CD14-positive monocyte (primary cell): ENCODE measurements around the gene EIF4B. TPM values are rescaled to one million over a fixed set of nuclear protein-coding genes. Genes with fewer than 3 reads are reported as not detected.

Experiments used
- DNase-seq, 3 donors: peaks; one replicate each; pipeline ENCODE4 v3.0.0-alpha.2; 2011 to 2022
- H2AFZ ChIP-seq: 2 replicates; pipeline ENCODE4 v1.6.0; 2012; ENCODE audit warnings: mild to moderate bottlenecking, low read depth, low read length, inconsistent platforms; ENCODE audit not compliant: insufficient read depth, poor library complexity, severe bottlenecking
- H3K27ac ChIP-seq, 2 donors: 1 replicate in 1 of 2; 2 replicates in 1 of 2; pipeline ENCODE4 v1.5.1; 2012 to 2013; ENCODE audit warnings: low read length in 2 of 2, control low read depth in 1 of 2, inconsistent platforms in 1 of 2, low read depth in 1 of 2, mild to moderate bottlenecking in 1 of 2
- H3K27me3 ChIP-seq, 2 donors: one replicate each; pipeline versions ENCODE4 v1.6.0 to v1.6.1; 2011 to 2013; ENCODE audit warnings: low read length in 2 of 2; ENCODE audit not compliant: control insufficient read depth in 2 of 2, insufficient read depth in 2 of 2
- H3K36me3 ChIP-seq, 2 donors: replicated peaks in 1 of 2; 1 replicate in 1 of 2; 2 replicates in 1 of 2; pipeline versions ENCODE4 v1.5.1 to v1.6.1; 2012 to 2013; ENCODE audit warnings: low read length in 2 of 2, control low read depth in 1 of 2, inconsistent platforms in 1 of 2, mild to moderate bottlenecking in 1 of 2; ENCODE audit not compliant: insufficient read depth in 2 of 2, control insufficient read depth in 1 of 2
- H3K4me1 ChIP-seq, 2 donors: 1 replicate in 1 of 2; 2 replicates in 1 of 2; pipeline versions ENCODE4 v1.5.1 to v1.6.1; 2012 to 2013; ENCODE audit warnings: low read length in 2 of 2, control low read depth in 1 of 2, inconsistent platforms in 1 of 2, mild to moderate bottlenecking in 1 of 2, moderate library complexity in 1 of 2; ENCODE audit not compliant: insufficient read depth in 2 of 2, control insufficient read depth in 1 of 2
- H3K4me2 ChIP-seq: replicated peaks from 2 replicates; pipeline ENCODE3; 2012; ENCODE audit warnings: low read length, moderate library complexity, mild to moderate bottlenecking; ENCODE audit not compliant: poor library complexity, severe bottlenecking; ENCODE audit errors: extremely low read depth
- H3K4me3 ChIP-seq, 3 experiments: fragments of 200-600 bp in 1 of 3; sonication (generic) in 1 of 3; replicated peaks in 1 of 3; 1 replicate in 2 of 3; 2 replicates in 1 of 3; pipeline ENCODE4 v1.5.1; 2011 to 2013; ENCODE audit warnings: low read length in 3 of 3, mild to moderate bottlenecking in 3 of 3, control low read depth in 2 of 3, low read depth in 2 of 3, inconsistent platforms in 1 of 3, moderate library complexity in 1 of 3
- H3K79me2 ChIP-seq: 2 replicates; pipeline ENCODE4 v1.6.0; 2012; ENCODE audit warnings: mild to moderate bottlenecking, control low read depth, inconsistent platforms, low read length, moderate library complexity; ENCODE audit not compliant: insufficient read depth
- H3K9ac ChIP-seq: 2 replicates; pipeline ENCODE4 v1.6.0; 2017; ENCODE audit warnings: low read length, mild to moderate bottlenecking; ENCODE audit not compliant: insufficient read depth, poor library complexity, severe bottlenecking
- H3K9me3 ChIP-seq, 2 donors: replicated peaks in 1 of 2; 1 replicate in 1 of 2; 2 replicates in 1 of 2; pipeline versions ENCODE4 v1.5.1 to v1.6.1; 2012 to 2013; ENCODE audit warnings: low read length in 2 of 2, control low read depth in 1 of 2; ENCODE audit not compliant: control insufficient read depth in 1 of 2, insufficient read depth in 1 of 2
- H4K20me1 ChIP-seq: 2 replicates; pipeline ENCODE4 v1.6.0; 2012; ENCODE audit warnings: mild to moderate bottlenecking, low read length, control low read depth, moderate library complexity; ENCODE audit not compliant: insufficient read depth
- H3K27ac Mint-ChIP-seq, 7 donors: one replicate each; pipeline ENCODE4 v1.8.0; 2020; ENCODE audit warnings: mild to moderate bottlenecking in 7 of 7, mixed read lengths in 7 of 7, moderate library complexity in 6 of 7, inconsistent platforms in 2 of 7
- H3K27me3 Mint-ChIP-seq, 3 donors: one replicate each; pipeline ENCODE4 v1.8.0; 2021 to 2022; ENCODE audit warnings: low read depth in 3 of 3, mild to moderate bottlenecking in 3 of 3, mixed read lengths in 3 of 3, moderate library complexity in 3 of 3, inconsistent platforms in 1 of 3
- H3K36me3 Mint-ChIP-seq, 2 donors: one replicate each; pipeline ENCODE4 v1.8.0; 2020; ENCODE audit warnings: mixed read lengths in 2 of 2, inconsistent platforms in 1 of 2, mild to moderate bottlenecking in 1 of 2
- H3K4me1 Mint-ChIP-seq: one replicate; pipeline ENCODE4 v1.8.0; 2020; ENCODE audit warnings: mild to moderate bottlenecking, mixed read lengths
- H3K4me3 Mint-ChIP-seq, 2 donors: one replicate each; pipeline ENCODE4 v1.8.0; 2020; ENCODE audit warnings: mild to moderate bottlenecking in 2 of 2, mixed read lengths in 2 of 2, moderate library complexity in 1 of 2
- H3K9me3 Mint-ChIP-seq, 7 donors: one replicate each; pipeline ENCODE4 v1.8.0; 2020 to 2022; ENCODE audit warnings: mixed read lengths in 7 of 7, mild to moderate bottlenecking in 6 of 7, moderate library complexity in 6 of 7, inconsistent platforms in 2 of 7
- CTCF ChIP-seq: fragments of 200-600 bp; IDR thresholded peaks from one replicate; pipeline ENCODE4 v1.8.0; 2022; ENCODE audit warnings: antibody characterized with exemption, mild to moderate bottlenecking
- WGBS: methylation state at CpG from one replicate; pipeline ENCODE4 v1.1.5; 2013; ENCODE audit warnings: missing lambda C conversion rate; ENCODE audit not compliant: insufficient coverage; 5-methylcytosine and 5-hydroxymethylcytosine counted together
- intact Hi-C, 2 donors: fragments of 100-400 bp; cut with micrococcal nuclease; formaldehyde crosslinking; loops; one replicate each; pipeline versions ENCODE4 v1.15.0 to v1.15.1; 2023
- polyA plus RNA-seq, 3 donors: library from polyadenylated mRNA; depleted of rRNA in 1 of 3; unstranded in 2 of 3; stranded (reverse) in 1 of 3; fragments of 300-500 nt in 2 of 3; fragments of >200 nt in 1 of 3; fragmentation: Illumina TruSeq in 2 of 3; gene quantifications; 1 replicate in 2 of 3; 2 replicates in 1 of 3; pipeline ENCODE4 v1.2.3, GENCODE V29; 2012 to 2021

EIF4B gene
- polyA plus RNA-seq, 3 donors: 41.2 to 185 (median 58.6) TPM

DNA sequence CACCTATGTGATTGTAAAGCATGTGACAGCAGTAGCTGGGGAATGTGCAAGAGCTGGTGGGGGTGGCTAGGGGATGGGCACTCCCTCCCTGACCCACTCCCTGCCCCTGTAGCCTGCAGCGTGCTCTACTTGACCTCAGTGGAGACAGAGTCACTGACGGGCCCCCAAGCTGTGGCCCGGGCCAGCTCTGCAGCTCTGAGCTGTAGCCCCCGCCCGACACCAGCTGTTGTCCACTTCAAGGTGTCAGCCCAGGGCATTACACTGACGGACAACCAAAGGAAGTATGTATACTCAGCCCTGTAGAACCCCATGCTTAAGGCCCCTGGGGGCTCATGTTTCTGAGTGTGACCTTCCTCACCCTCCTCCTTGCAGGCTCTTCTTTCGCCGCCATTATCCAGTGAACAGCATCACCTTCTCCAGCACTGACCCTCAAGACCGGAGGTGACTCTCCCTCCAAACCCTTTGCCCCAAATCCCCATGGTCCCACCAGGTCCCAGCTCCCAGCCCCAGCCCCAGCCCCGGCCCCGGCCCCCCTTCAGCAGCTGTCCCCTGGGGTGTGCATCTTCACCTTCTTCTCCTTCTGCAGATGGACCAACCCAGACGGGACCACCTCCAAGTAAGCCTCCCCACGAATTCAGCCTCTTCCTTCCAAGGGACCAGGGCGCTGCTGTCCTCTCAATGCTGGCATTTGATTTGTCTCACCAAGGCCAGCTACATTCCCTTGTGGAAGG lies 56.9 kb downstream of the EIF4B start:
- Mint-ChIP-seq H3K4me3 (no peak overlapping the region), H3K27ac (no peak overlapping the region), H3K36me3 (peaks cover 47 to 51% of the 10 kb centered on the region in 2 donors), H3K4me1 (peaks cover 9% of the 10 kb centered on the region), H3K27me3 (peaks cover 0 to 10% (median 6%) of the 10 kb centered on the region in 3 donors), H3K9me3 (peaks cover 0 to 1% (median 0%) of the 10 kb centered on the region in 7 donors)
- intact Hi-C loops: no loop called here
- Histone ChIP-seq H3K4me2 (no peak overlapping the region), H3K79me2 (no peaks in the 10 kb centered on the region), H2AFZ (no peak overlapping the region), H3K9me3 (no peaks in the 10 kb centered on the region), H3K27ac (no peak overlapping the region), H4K20me1 (peaks cover 16% of the 10 kb centered on the region), H3K9ac (no peak overlapping the region), H3K4me1 (peaks cover 4 to 7% of the 10 kb centered on the region in 2 donors), H3K36me3 (peaks cover 32 to 43% of the 10 kb centered on the region in 2 donors), H3K27me3 (no peaks in the 10 kb centered on the region), H3K4me3 (no peak overlapping the region)
- WGBS: 95% methylated on average over 12 of the region's 14 CpGs
- TF ChIP-seq CTCF: no peak
- no peak for DNase-seq

DNA sequence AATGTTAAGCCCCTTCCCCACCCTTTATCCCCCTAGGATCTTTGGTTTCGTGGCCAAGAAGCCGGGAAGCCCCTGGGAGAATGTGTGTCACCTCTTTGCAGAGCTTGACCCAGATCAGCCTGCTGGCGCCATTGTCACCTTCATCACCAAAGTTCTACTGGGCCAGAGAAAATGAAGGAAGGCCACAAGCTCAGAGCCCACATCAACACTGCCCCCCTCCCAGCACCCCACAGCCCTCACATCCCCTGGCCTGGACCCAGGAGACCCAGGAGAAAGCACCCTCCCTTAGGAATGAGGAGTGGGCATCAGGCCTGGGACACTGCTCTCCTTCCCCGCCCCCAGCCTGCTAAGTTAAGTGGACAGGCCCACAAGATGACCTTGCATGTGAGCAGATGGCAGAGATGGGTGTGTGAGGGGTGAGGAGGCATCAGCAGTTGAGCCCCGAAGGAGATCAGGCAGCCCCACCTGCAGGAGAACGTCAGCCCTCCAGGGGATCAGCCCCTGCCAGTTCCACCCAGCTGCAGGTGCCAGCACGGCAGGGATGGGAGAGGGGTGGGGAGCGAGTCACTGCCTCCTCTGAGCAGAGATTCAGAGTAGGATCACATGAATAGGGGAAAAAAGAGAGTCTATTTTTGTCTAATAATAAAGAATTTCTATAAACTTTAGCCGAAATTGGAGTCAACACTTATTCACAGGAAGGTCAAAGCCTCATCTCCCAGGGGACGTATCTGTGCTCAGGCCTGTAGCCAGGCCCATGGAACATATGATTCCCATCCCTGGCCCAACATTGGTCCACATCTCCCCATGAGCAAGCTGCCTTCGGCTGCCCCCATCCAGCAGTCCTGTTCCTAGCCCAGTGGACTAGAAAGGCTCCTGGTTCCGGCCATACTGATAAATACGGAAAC lies 57.7 kb downstream of the EIF4B start:
- Histone ChIP-seq H3K4me1 (peaks cover 4 to 8% of the 10 kb centered on the region in 2 donors), H3K9ac (no peak overlapping the region), H3K4me2 (no peak overlapping the region), H3K36me3 (peaks cover 37 to 51% of the 10 kb centered on the region in 2 donors), H3K27ac (no peak overlapping the region), H2AFZ (no peak overlapping the region), H3K27me3 (no peaks in the 10 kb centered on the region), H4K20me1 (peaks cover 16% of the 10 kb centered on the region), H3K4me3 (no peak overlapping the region), H3K9me3 (no peaks in the 10 kb centered on the region), H3K79me2 (no peaks in the 10 kb centered on the region)
- no peak for TF ChIP-seq CTCF
- Mint-ChIP-seq H3K4me1 (peaks cover 14% of the 10 kb centered on the region), H3K27ac (peak overlapping the region in 1 of 7 donors; percentile 15), H3K27me3 (peaks cover 0 to 10% (median 6%) of the 10 kb centered on the region in 3 donors), H3K4me3 (no peak overlapping the region), H3K9me3 (peaks cover 0 to 1% (median 0%) of the 10 kb centered on the region in 7 donors), H3K36me3 (peaks cover 55 to 59% of the 10 kb centered on the region in 2 donors)
- intact Hi-C loops: no loop called here
- DNase-seq: no peak
- 94% methylated on average over 7 of the region's 13 CpGs for WGBS
